Chondrocyte (in vitro differentiated cells): ENCODE measurements around the gene CEP70. TPM values are rescaled to one million over a fixed set of nuclear protein-coding genes. Genes with fewer than 3 reads are reported as not detected.

Experiments
- DNase-seq: peaks from one replicate; pipeline ENCODE4 v3.0.0; 2021; ENCODE audit warnings: mixed read lengths, low spot score
- H3K27ac Mint-ChIP-seq: one replicate; pipeline ENCODE4 v1.8.0; 2021; ENCODE audit warnings: mild to moderate bottlenecking, moderate library complexity, mixed read lengths; ENCODE audit not compliant: unreplicated experiment
- H3K27me3 Mint-ChIP-seq: 2 replicates; pipeline ENCODE4 v1.8.0; 2021; ENCODE audit warnings: low read depth, mixed read lengths
- H3K36me3 Mint-ChIP-seq: 2 replicates; pipeline ENCODE4 v1.8.0; 2021; ENCODE audit warnings: low read depth, mixed read lengths
- H3K4me1 Mint-ChIP-seq: 2 replicates; pipeline ENCODE4 v1.8.0; 2021; ENCODE audit warnings: low read depth, mild to moderate bottlenecking, mixed read lengths
- H3K4me3 Mint-ChIP-seq: one replicate; pipeline ENCODE4 v1.8.0; 2021; ENCODE audit warnings: mild to moderate bottlenecking, moderate library complexity, mixed read lengths; ENCODE audit not compliant: unreplicated experiment
- H3K9me3 Mint-ChIP-seq: 2 replicates; pipeline ENCODE4 v1.8.0; 2021; ENCODE audit warnings: low read depth, mixed read lengths
- CTCF ChIP-seq: fragments of 200-600 bp; sonication (generic); IDR thresholded peaks from 2 replicates; pipeline ENCODE4 v1.5.0; 2021; ENCODE audit warnings: antibody characterized with exemption, mild to moderate bottlenecking, moderate library complexity
- total RNA-seq: library from RNA; stranded (reverse); gene quantifications from 3 replicates; pipeline ENCODE4 v1.2.1, GENCODE V29; 2021

CEP70 gene
- total RNA-seq, 1 donor from 2014 or later: 12.9 TPM

GRCh38 chr3:138476526-138476925, 117.5 kb downstream of the CEP70 start:
- no peak overlapping the region for H3K4me3 Mint-ChIP-seq
- H3K9me3 Mint-ChIP-seq: no peaks in the 10 kb centered on the region
- H3K36me3 Mint-ChIP-seq: no peaks in the 10 kb centered on the region
- H3K27me3 Mint-ChIP-seq: no peaks in the 10 kb centered on the region
- H3K4me1 Mint-ChIP-seq: no peaks in the 10 kb centered on the region
- TF ChIP-seq CTCF: no peak
- no peak for DNase-seq
- no peak overlapping the region for H3K27ac Mint-ChIP-seq

GRCh38 chr3:138474163-138474562, 119.9 kb downstream of the CEP70 start:
- Mint-ChIP-seq H3K27me3 (no peaks in the 10 kb centered on the region), H3K36me3 (no peaks in the 10 kb centered on the region), H3K4me1 (no peaks in the 10 kb centered on the region), H3K27ac (no peak overlapping the region), H3K9me3 (no peaks in the 10 kb centered on the region), H3K4me3 (no peak overlapping the region)
- DNase-seq: no peak
- no peak for TF ChIP-seq CTCF

- DNase-seq: no peak
- no peak for TF ChIP-seq CTCF
- no peak overlapping the region for H3K27ac Mint-ChIP-seq
- H3K9me3 Mint-ChIP-seq: no peaks in the 10 kb centered on the region
- no peaks in the 10 kb centered on the region for H3K27me3 Mint-ChIP-seq
- no peaks in the 10 kb centered on the region for H3K36me3 Mint-ChIP-seq
- no peaks in the 10 kb centered on the region for H3K4me1 Mint-ChIP-seq
- no peak overlapping the region for H3K4me3 Mint-ChIP-seq
Observed at GRCh38 chr3:138473391-138473790, 120.7 kb downstream of the CEP70 start.

GRCh38 chr3:138472141-138472825, 121.8 kb downstream of the CEP70 start:
- no peaks in the 10 kb centered on the region for H3K36me3 Mint-ChIP-seq
- DNase-seq: no peak
- no peak overlapping the region for H3K4me3 Mint-ChIP-seq
- no peak for TF ChIP-seq CTCF
- H3K4me1 Mint-ChIP-seq: no peaks in the 10 kb centered on the region
- H3K27ac Mint-ChIP-seq: no peak overlapping the region
- peaks cover 1% of the 10 kb centered on the region for H3K27me3 Mint-ChIP-seq
- no peaks in the 10 kb centered on the region for H3K9me3 Mint-ChIP-seq

GRCh38 chr3:138471481-138471880, 122.6 kb downstream of the CEP70 start:
- Mint-ChIP-seq H3K36me3 (no peaks in the 10 kb centered on the region), H3K27me3 (peaks cover 1% of the 10 kb centered on the region), H3K27ac (no peak overlapping the region), H3K4me1 (no peaks in the 10 kb centered on the region), H3K9me3 (no peaks in the 10 kb centered on the region), H3K4me3 (no peak overlapping the region)
- TF ChIP-seq CTCF: no peak
- no peak for DNase-seq
